Muscle layer of colon (tissue), 2 donors: ENCODE measurements around the gene FOXD4.
"Not testable (repeated sequence)": the region's sequence is repeated elsewhere in the genome, so short reads cannot be mapped to it uniquely, and the experiment has no call there.

ENCODE experiments used
- H3K27ac ChIP-seq: one replicate; pipeline ENCODE4 v1.7.0; 2013; ENCODE audit warnings: low read depth, mild to moderate bottlenecking, low read length, moderate library complexity
- H3K27me3 ChIP-seq, 2 donors: one replicate each; pipeline ENCODE4 v1.7.0; 2013; ENCODE audit warnings: low read length in 2 of 2, mild to moderate bottlenecking in 2 of 2; ENCODE audit not compliant: insufficient read depth in 2 of 2, control insufficient read depth in 1 of 2
- H3K36me3 ChIP-seq: one replicate; pipeline ENCODE4 v1.7.0; 2013; ENCODE audit warnings: mild to moderate bottlenecking, low read length; ENCODE audit not compliant: insufficient read depth
- H3K4me1 ChIP-seq: one replicate; pipeline ENCODE4 v1.7.0; 2013; ENCODE audit warnings: mild to moderate bottlenecking, low read length; ENCODE audit not compliant: insufficient read depth
- H3K4me3 ChIP-seq, 2 donors: one replicate each; pipeline ENCODE4 v1.7.0; 2013; ENCODE audit warnings: low read length in 2 of 2, low read depth in 1 of 2, mild to moderate bottlenecking in 1 of 2, moderate library complexity in 1 of 2
- H3K9ac ChIP-seq: one replicate; pipeline ENCODE4 v1.7.0; 2013; ENCODE audit warnings: low read length
- H3K9me3 ChIP-seq: one replicate; pipeline ENCODE4 v1.7.0; 2013; ENCODE audit warnings: mild to moderate bottlenecking, low read length
- donor health status: abdominal sarcoma.
- donor health status: Adenocarcinoma of cecum.

Gene FOXD4

GRCh38 chr9:87860-88259, 30.4 kb downstream of the FOXD4 start:
- H3K4me3 ChIP-seq, H3K9ac ChIP-seq: not testable (repeated sequence)

GRCh38 chr9:87105-87504, 31.1 kb downstream of the FOXD4 start:
- H3K27me3 ChIP-seq, H3K9ac ChIP-seq, H3K4me1 ChIP-seq, H3K36me3 ChIP-seq, H3K4me3 ChIP-seq, H3K9me3 ChIP-seq, H3K27ac ChIP-seq: not testable (repeated sequence)

More at GRCh38 chr9:87860-88259, 30.4 kb downstream of the FOXD4 start:
- H3K9me3 ChIP-seq, H3K36me3 ChIP-seq, H3K4me1 ChIP-seq, H3K27ac ChIP-seq, H3K27me3 ChIP-seq: not testable (repeated sequence)

GRCh38 chr9:86697-87096, 31.5 kb downstream of the FOXD4 start:
- H3K4me1 ChIP-seq, H3K9ac ChIP-seq, H3K9me3 ChIP-seq, H3K27ac ChIP-seq, H3K27me3 ChIP-seq, H3K4me3 ChIP-seq, H3K36me3 ChIP-seq: not testable (repeated sequence)

GRCh38 chr9:82932-83689, 35.1 kb downstream of the FOXD4 start:
- H3K4me1 ChIP-seq, H3K9ac ChIP-seq, H3K36me3 ChIP-seq, H3K27me3 ChIP-seq, H3K4me3 ChIP-seq, H3K9me3 ChIP-seq, H3K27ac ChIP-seq: not testable (repeated sequence)

GRCh38 chr9:78333-78732, 39.9 kb downstream of the FOXD4 start:
- not testable (repeated sequence) for H3K36me3 ChIP-seq, H3K9ac ChIP-seq, H3K4me3 ChIP-seq, H3K27me3 ChIP-seq, H3K4me1 ChIP-seq, H3K9me3 ChIP-seq, H3K27ac ChIP-seq

GRCh38 chr9:76389-76788, 41.8 kb downstream of the FOXD4 start:
- not testable (repeated sequence) for H3K4me3 ChIP-seq, H3K9me3 ChIP-seq, H3K27me3 ChIP-seq, H3K4me1 ChIP-seq, H3K27ac ChIP-seq, H3K9ac ChIP-seq, H3K36me3 ChIP-seq

GRCh38 chr9:73900-74525, 44.2 kb downstream of the FOXD4 start:
- not testable (repeated sequence) for H3K9ac ChIP-seq, H3K36me3 ChIP-seq, H3K27ac ChIP-seq, H3K4me1 ChIP-seq, H3K9me3 ChIP-seq, H3K27me3 ChIP-seq, H3K4me3 ChIP-seq

- not testable (repeated sequence) for H3K27me3 ChIP-seq, H3K9me3 ChIP-seq, H3K36me3 ChIP-seq, H3K4me3 ChIP-seq, H3K27ac ChIP-seq, H3K4me1 ChIP-seq, H3K9ac ChIP-seq
Observed at GRCh38 chr9:73076-73899, 44.9 kb downstream of the FOXD4 start.
